Mucosa of rectum (tissue), 2 donors: Measurements from ENCODE around the gene CALD1.
A peak's percentile ranks its signal among the peaks of the same experiment; 100 is the strongest.

Experiments used
- H3K27ac ChIP-seq, 2 donors: one replicate each; pipeline ENCODE4 v1.7.0; 2013; ENCODE audit warnings: inconsistent platforms in 2 of 2, low read depth in 2 of 2, low read length in 2 of 2
- H3K27me3 ChIP-seq, 2 donors: one replicate each; pipeline ENCODE4 v1.7.0; 2013; ENCODE audit warnings: low read length in 2 of 2; ENCODE audit not compliant: control insufficient read depth in 2 of 2, insufficient read depth in 2 of 2
- H3K36me3 ChIP-seq, 2 donors: one replicate each; pipeline ENCODE4 v1.7.0; 2013; ENCODE audit warnings: low read length in 2 of 2; ENCODE audit not compliant: control insufficient read depth in 2 of 2, insufficient read depth in 2 of 2
- H3K4me1 ChIP-seq, 2 donors: one replicate each; pipeline ENCODE4 v1.7.0; 2013; ENCODE audit warnings: low read length in 2 of 2, mild to moderate bottlenecking in 1 of 2; ENCODE audit not compliant: control insufficient read depth in 2 of 2, insufficient read depth in 2 of 2
- H3K4me3 ChIP-seq, 2 donors: one replicate each; pipeline ENCODE4 v1.7.0; 2013; ENCODE audit warnings: low read length in 2 of 2
- H3K9ac ChIP-seq, 2 donors: one replicate each; pipeline ENCODE4 v1.7.0; 2013; ENCODE audit warnings: low read length in 2 of 2, low read depth in 1 of 2, mild to moderate bottlenecking in 1 of 2
- H3K9me3 ChIP-seq, 2 donors: one replicate each; pipeline ENCODE4 v1.7.0; 2013; ENCODE audit warnings: low read length in 2 of 2; ENCODE audit not compliant: control insufficient read depth in 2 of 2
- donor health status: healthy.
- donor health status: Normal muscosa, but diverticular disease.

The CALD1 gene

GRCh38 chr7:134741907-134742635, 37.4 kb upstream of the CALD1 start:
- Histone ChIP-seq H3K4me3 (no peak overlapping the region), H3K9me3 (no peaks in the 10 kb centered on the region), H3K36me3 (no peaks in the 10 kb centered on the region)

DNA sequence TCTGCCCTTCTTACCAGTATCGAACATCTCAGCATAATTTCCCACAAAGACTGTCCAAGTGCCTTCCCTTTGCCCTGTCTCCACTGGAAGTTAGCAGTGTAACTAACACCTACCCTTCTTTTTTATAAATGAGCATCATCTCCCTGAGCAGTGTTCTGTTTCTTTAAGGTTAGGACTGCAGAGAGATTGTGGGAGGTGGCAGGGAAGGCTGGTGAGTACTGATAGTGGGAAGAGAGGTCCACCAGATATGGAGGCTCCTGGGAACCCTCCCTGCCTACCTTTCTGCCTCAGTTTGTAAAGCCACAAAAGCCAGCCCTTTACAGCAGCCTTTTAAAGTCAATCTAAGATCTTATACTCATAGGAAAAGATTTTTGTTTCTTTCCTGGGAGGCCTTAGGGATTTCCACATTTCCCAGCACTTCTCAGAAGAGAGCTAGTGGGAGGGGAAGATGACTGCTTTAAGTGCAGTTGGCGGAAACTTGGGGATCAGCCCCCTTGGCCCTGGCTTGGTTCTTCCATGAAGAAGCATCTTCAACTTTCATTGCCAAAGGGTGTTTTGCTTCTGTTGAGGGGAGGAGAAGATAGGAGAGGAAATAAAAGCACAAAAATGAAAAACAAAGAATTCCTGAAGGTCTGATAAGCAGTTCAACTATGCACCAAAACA, 36.6 kb upstream of the CALD1 start:
- Histone ChIP-seq H3K27ac (peak overlapping the region; percentile 69 to 78), H3K9me3 (no peaks in the 10 kb centered on the region), H3K27me3 (no peaks in the 10 kb centered on the region), H3K9ac (peak overlapping the region in 1 of 2 donors; percentile 5), H3K4me3 (no peak overlapping the region), H3K36me3 (no peaks in the 10 kb centered on the region), H3K4me1 (peaks cover 0 to 3% of the 10 kb centered on the region in 2 donors)

More at GRCh38 chr7:134741907-134742635, 37.4 kb upstream of the CALD1 start:
- H3K27ac ChIP-seq = peak overlapping the region; percentile 69 to 78
- no peak overlapping the region for H3K9ac ChIP-seq
- H3K4me1 ChIP-seq = peaks cover 0 to 3% of the 10 kb centered on the region in 2 donors
- no peaks in the 10 kb centered on the region for H3K27me3 ChIP-seq

GRCh38 chr7:134744569-134744968, 34.9 kb upstream of the CALD1 start:
- Histone ChIP-seq H3K9me3 (no peaks in the 10 kb centered on the region), H3K27me3 (no peaks in the 10 kb centered on the region), H3K4me1 (peaks cover 0 to 3% of the 10 kb centered on the region in 2 donors), H3K4me3 (no peak overlapping the region), H3K27ac (no peak overlapping the region), H3K36me3 (no peaks in the 10 kb centered on the region), H3K9ac (no peak overlapping the region)

GRCh38 chr7:134747326-134747725, 32.1 kb upstream of the CALD1 start:
- no peaks in the 10 kb centered on the region for H3K27me3 ChIP-seq
- H3K27ac ChIP-seq = no peak overlapping the region

DNA sequence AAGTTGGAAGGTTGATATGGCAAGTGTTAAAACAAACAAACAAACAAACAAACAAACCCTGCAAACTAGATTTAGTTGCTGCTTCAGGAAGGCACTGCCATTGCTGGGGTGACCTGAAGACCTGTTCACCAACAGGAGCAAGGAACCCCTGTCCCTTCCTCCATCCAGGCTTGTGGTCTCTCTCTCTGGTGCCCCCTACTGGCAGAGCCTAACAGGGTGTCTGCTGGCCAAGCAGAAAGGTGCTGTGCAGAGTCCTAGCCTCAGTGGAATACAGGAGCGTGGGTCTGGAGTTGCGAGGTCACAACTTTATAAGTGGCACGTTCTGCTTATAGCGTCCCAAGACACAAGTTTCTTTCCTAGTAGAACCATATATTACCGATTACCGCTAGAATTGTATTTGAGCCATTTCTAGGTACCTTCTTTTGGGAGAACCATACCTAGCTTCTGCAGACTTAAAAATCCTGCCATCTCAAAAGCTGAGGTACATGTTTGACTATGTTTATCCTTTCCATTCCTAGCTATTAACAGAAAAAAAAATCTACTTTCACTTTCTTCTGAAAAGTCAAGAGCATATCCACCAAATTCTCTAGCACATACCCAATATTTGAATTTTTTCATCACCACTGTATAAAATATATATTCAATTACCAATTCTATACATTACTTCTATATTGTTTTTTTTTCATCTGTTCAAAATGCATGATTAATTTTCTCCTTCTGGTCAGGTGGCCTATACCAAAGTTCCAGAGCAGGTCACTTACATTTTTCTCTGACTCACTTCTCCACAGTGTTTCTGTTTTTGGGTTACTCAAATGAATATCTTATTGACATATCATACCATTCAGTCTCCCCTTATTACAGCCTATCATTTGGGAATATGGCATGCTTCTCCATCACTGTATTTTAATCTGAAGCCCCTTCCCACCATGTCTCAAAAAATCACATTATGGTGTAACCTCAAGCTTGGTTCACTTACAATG, 29.1 kb upstream of the CALD1 start:
- Histone ChIP-seq H3K36me3 (no peaks in the 10 kb centered on the region), H3K9ac (no peak overlapping the region), H3K9me3 (no peaks in the 10 kb centered on the region), H3K4me3 (no peak overlapping the region), H3K4me1 (no peaks in the 10 kb centered on the region), H3K27ac (no peak overlapping the region), H3K27me3 (no peaks in the 10 kb centered on the region)

More at GRCh38 chr7:134747326-134747725, 32.1 kb upstream of the CALD1 start:
- Histone ChIP-seq H3K4me1 (peaks cover 0 to 3% of the 10 kb centered on the region in 2 donors), H3K4me3 (no peak overlapping the region), H3K36me3 (no peaks in the 10 kb centered on the region), H3K9ac (no peak overlapping the region), H3K9me3 (no peaks in the 10 kb centered on the region)

DNA sequence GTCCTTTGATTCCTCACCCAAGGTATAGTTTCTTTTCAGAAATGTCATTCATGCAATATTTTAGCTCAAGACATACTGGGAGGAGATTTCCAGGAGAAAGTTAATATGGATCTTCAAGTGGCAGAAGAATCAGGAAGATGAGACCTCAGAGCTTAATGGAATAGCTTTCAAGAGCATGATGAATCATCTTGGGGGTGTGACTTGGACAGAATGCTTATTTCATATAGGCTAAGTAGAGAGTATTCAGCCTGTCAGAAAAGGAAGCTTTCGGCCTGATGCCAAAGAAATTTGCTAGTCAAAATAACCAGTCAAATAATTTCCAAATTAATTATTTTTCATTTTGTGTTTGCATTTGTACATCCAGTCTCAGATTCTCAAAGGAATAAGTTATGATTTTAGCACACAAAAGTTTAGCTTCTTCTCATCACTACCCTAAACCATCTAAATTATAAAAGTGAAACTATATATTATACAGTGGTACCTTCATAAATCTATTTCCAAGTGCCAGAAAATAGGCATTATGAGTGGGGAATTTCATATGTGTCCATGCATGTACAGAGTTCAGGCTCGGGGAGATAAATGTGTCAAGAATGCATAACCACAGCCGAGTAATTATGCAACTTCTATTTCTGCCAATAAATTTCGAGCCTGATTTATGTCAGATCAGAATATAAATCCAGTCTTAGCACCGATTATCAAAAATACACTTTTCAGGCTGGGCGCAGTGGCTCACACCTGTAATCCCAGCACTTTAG, 27.3 kb upstream of the CALD1 start:
- no peak overlapping the region for H3K27ac ChIP-seq
- no peak overlapping the region for H3K4me3 ChIP-seq
- no peaks in the 10 kb centered on the region for H3K36me3 ChIP-seq
- H3K4me1 ChIP-seq = no peaks in the 10 kb centered on the region
- H3K27me3 ChIP-seq = no peaks in the 10 kb centered on the region
- H3K9ac ChIP-seq = no peak overlapping the region
- no peaks in the 10 kb centered on the region for H3K9me3 ChIP-seq

- Histone ChIP-seq H3K4me3 (no peak overlapping the region), H3K4me1 (no peaks in the 10 kb centered on the region), H3K27ac (no peak overlapping the region), H3K36me3 (no peaks in the 10 kb centered on the region), H3K9ac (no peak overlapping the region), H3K27me3 (peaks cover 0 to 3% of the 10 kb centered on the region in 2 donors), H3K9me3 (no peaks in the 10 kb centered on the region)
Measured at GRCh38 chr7:134755422-134756022, 23.9 kb upstream of the CALD1 start.

DNA sequence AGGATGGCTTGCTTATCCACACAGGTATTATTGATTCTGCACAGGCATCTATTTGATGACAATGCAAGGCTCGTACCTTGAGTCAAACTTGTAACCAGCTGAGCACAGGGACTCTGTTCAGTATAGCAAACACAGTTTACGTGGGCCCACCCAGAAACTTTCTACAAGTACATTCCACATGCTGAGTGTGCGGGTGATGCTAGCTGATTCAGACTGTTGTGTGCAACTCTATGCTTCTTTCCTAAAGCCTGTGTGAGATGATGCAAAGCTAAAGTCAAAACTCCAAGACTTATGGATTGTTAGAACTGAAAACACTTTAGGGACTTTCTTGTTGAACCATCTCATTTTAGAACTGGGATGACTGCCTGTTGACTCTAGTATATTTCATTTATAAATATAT, 21.5 kb upstream of the CALD1 start:
- Histone ChIP-seq H3K4me3 (no peak overlapping the region), H3K36me3 (no peaks in the 10 kb centered on the region), H3K27me3 (peaks cover 0 to 3% of the 10 kb centered on the region in 2 donors), H3K9ac (no peak overlapping the region), H3K4me1 (no peaks in the 10 kb centered on the region), H3K27ac (no peak overlapping the region), H3K9me3 (no peaks in the 10 kb centered on the region)

GRCh38 chr7:134758981-134759380, 20.5 kb upstream of the CALD1 start:
- peaks cover 0 to 3% of the 10 kb centered on the region in 2 donors for H3K27me3 ChIP-seq
- H3K4me1 ChIP-seq = no peaks in the 10 kb centered on the region
- H3K36me3 ChIP-seq = no peaks in the 10 kb centered on the region
- H3K27ac ChIP-seq = no peak overlapping the region
- no peak overlapping the region for H3K4me3 ChIP-seq
- no peaks in the 10 kb centered on the region for H3K9me3 ChIP-seq
- no peak overlapping the region for H3K9ac ChIP-seq
